Activated CD4-positive, alpha-beta T cell treated with anti-CD3 and anti-CD28 coated beads for 48 hours (primary cell): ENCODE measurements around the gene DCAF8.

Experiments
- DNase-seq: peaks from one replicate; pipeline ENCODE4 v3.0.0-alpha.2; 2020

Gene DCAF8

GRCh38 chr1:160168016-160168415 lies 94.3 kb downstream of the DCAF8 start:
- DNase-seq = no peak

DNA sequence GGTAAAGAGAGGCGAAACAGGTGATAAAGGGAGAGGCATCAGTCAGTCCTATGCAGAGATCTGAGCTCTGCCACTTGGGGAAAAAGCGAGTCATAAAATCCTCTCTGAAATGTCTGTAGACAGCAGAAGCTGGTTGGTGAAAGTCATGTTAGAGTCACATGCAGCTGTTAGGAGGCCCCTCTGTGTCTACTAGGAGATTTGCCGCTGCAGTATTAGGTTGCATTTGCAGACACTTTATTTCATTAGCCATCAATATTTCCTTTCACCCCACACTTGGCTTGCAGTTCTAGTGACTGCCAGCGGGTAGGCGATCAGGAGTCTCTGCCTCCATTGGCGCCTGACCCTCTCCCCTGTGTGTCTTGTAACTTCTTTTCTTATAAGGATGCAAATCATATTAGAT lies 94.8 kb downstream of the DCAF8 start:
- DNase-seq = peak; percentile 32

- no peak for DNase-seq
Measured at GRCh38 chr1:160167056-160167455, 95.3 kb downstream of the DCAF8 start.

DNA sequence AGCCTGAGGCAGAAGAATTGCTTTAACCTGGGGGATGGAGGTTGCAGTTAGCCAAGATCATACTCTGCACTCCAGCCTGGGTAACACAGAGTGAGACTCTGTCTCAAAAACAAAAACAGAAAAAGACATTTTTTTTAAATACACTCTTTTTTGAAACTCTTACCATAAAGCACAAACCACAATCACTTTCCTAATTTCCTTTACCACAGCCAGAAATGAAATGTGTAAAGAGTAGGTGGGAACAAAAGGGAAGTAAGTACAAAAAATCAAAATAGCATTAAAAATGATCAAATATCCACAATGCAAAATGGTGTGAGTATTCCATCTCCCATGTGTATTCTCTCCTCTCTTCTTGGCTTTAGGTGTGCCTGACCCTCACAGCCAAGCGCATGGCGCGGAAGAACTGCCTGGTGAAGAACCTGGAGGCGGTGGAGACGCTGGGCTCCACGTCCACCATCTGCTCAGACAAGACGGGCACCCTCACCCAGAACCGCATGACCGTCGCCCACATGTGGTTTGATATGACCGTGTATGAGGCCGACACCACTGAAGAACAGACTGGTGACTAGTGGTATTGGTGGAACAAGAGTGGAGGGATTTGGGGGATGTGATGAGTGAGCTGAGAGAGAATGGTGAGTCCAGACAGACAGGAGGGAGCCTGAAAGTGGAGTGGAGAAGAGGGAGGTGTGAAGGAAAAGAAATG lies 96.0 kb downstream of the DCAF8 start:
- no peak for DNase-seq
